WTC11 (cell line): ENCODE results near the gene ADAM22. TPM values are rescaled to one million over a fixed set of nuclear protein-coding genes. Genes with fewer than 3 reads are reported as not detected.

Source experiments
- ATAC-seq: fragments of 200-7000 bp; cut with Tn5 transposase; 2 replicates; pipeline ENCODE4 v1.10.0; 2021; ENCODE audit warnings: mild to moderate bottlenecking, moderate library complexity
- CTCF ChIA-PET: fragments of 300-600 bp; sonication (Branson Sonifier 250); formaldehyde crosslinking; loops from one replicate; lab custom pipeline; 2021; ENCODE audit warnings: antibody characterized with exemption; lab: Charles Lee
- POLR2A ChIA-PET: fragments of 350-600 bp; sonication (Branson Sonifier 250); formaldehyde crosslinking; loops from one replicate; lab custom pipeline; 2021; ENCODE audit warnings: antibody characterized with exemption; lab: Charles Lee
- DNase-seq: peaks from one replicate; pipeline ENCODE4 v3.0.0; 2021; ENCODE audit warnings: low spot score
- H3K27ac Mint-ChIP-seq: 2 replicates; pipeline ENCODE4 v1.8.0; 2021; ENCODE audit warnings: mixed read lengths
- H3K27me3 Mint-ChIP-seq: 2 replicates; pipeline ENCODE4 v1.8.0; 2021; ENCODE audit warnings: low read depth, mild to moderate bottlenecking, moderate library complexity, mixed read lengths
- H3K36me3 Mint-ChIP-seq: 2 replicates; pipeline ENCODE4 v1.8.0; 2021; ENCODE audit warnings: mixed read lengths
- H3K4me1 Mint-ChIP-seq: 2 replicates; pipeline ENCODE4 v1.8.0; 2022; ENCODE audit warnings: mixed read lengths
- H3K4me3 Mint-ChIP-seq: 2 replicates; pipeline ENCODE4 v1.8.0; 2021; ENCODE audit warnings: mild to moderate bottlenecking, moderate library complexity, mixed read lengths
- H3K9me3 Mint-ChIP-seq: 2 replicates; pipeline ENCODE4 v1.8.0; 2021; ENCODE audit warnings: mixed read lengths
- FOXP1 ChIP-seq: sonication (generic); formaldehyde crosslinking; IDR thresholded peaks from 2 replicates; pipeline ENCODE4 v1.8.0; 2022; ENCODE audit warnings: missing genetic modification reagents, mild to moderate bottlenecking, moderate library complexity, borderline replicate concordance
- JAZF1 ChIP-seq: fragments of 250-450 bp; sonication (Bioruptor Pico); IDR thresholded peaks from 2 replicates; pipeline ENCODE4 v1.9.0; 2021; ENCODE audit warnings: moderate library complexity, mild to moderate bottlenecking, inconsistent platforms
- JUN ChIP-seq: sonication (generic); formaldehyde crosslinking; IDR thresholded peaks from 2 replicates; pipeline ENCODE4 v1.8.0; 2023; ENCODE audit warnings: mild to moderate bottlenecking, missing genetic modification reagents
- KAT7 ChIP-seq: sonication (generic); formaldehyde crosslinking; IDR thresholded peaks from 2 replicates; pipeline ENCODE4 v1.8.1; 2023; ENCODE audit warnings: missing genetic modification reagents, mild to moderate bottlenecking, borderline replicate concordance
- MXD4 ChIP-seq: fragments of 250-450 bp; sonication (Bioruptor Pico); IDR thresholded peaks from 2 replicates; pipeline ENCODE4 v1.8.0; 2021; ENCODE audit warnings: mild to moderate bottlenecking, moderate library complexity, borderline replicate concordance
- RELA ChIP-seq: sonication (generic); formaldehyde crosslinking; IDR thresholded peaks from 2 replicates; pipeline ENCODE4 v1.8.1; 2022; ENCODE audit warnings: missing genetic modification reagents, mild to moderate bottlenecking, borderline replicate concordance
- TEAD4 ChIP-seq: sonication (generic); formaldehyde crosslinking; IDR thresholded peaks from 2 replicates; pipeline ENCODE4 v1.8.0; 2022; ENCODE audit warnings: mild to moderate bottlenecking, missing genetic modification reagents
- TP53 ChIP-seq: sonication (generic); formaldehyde crosslinking; IDR thresholded peaks from 2 replicates; pipeline ENCODE4 v1.8.1; 2023; ENCODE audit warnings: mild to moderate bottlenecking, missing genetic modification reagents
- ZNF232 ChIP-seq: sonication (generic); formaldehyde crosslinking; IDR thresholded peaks from 2 replicates; pipeline ENCODE4 v1.8.0; 2022; ENCODE audit warnings: mild to moderate bottlenecking, missing genetic modification reagents
- ZNF396 ChIP-seq: fragments of 250-450 bp; sonication (Bioruptor Pico); IDR thresholded peaks from 2 replicates; pipeline ENCODE4 v1.8.0; 2021; ENCODE audit warnings: mild to moderate bottlenecking, moderate library complexity, borderline replicate concordance
- ZNF423 ChIP-seq: fragments of 250-450 bp; sonication (Bioruptor Pico); IDR thresholded peaks from 2 replicates; pipeline ENCODE4 v2.1.2; 2022; ENCODE audit warnings: mild to moderate bottlenecking, moderate library complexity
- total RNA-seq: library from RNA; stranded (reverse); gene quantifications from 3 replicates; pipeline ENCODE4 v1.2.3, GENCODE V29; 2021
- TF ChIP-seq, protein P1 (sequence below): fragments of 250-450 bp; sonication (Bioruptor Pico); conservative IDR thresholded peaks from 2 replicates; pipeline ENCODE4 v1.9.0; 2021; ENCODE audit warnings: mild to moderate bottlenecking
- TF ChIP-seq, protein P2 (sequence below): fragments of 250-450 bp; sonication (Bioruptor Pico); IDR thresholded peaks from 2 replicates; pipeline ENCODE4 v1.9.0; 2021; ENCODE audit warnings: mild to moderate bottlenecking
- TF ChIP-seq, protein P3 (sequence below): sonication (generic); formaldehyde crosslinking; conservative IDR thresholded peaks from 2 replicates; pipeline ENCODE4 v1.8.1; 2023; ENCODE audit warnings: mild to moderate bottlenecking, low read depth, missing genetic modification reagents, moderate library complexity
- TF ChIP-seq, protein P4 (sequence below): sonication (generic); formaldehyde crosslinking; IDR thresholded peaks from 2 replicates; pipeline ENCODE4 v1.8.1; 2022; ENCODE audit warnings: low read depth, mild to moderate bottlenecking, moderate library complexity, missing genetic modification reagents, borderline replicate concordance
- TF ChIP-seq, protein P5 (sequence below): sonication (generic); formaldehyde crosslinking; IDR thresholded peaks from 2 replicates; pipeline ENCODE4 v1.8.1; 2023; ENCODE audit warnings: mild to moderate bottlenecking, missing genetic modification reagents, moderate library complexity
- TF ChIP-seq, protein P6 (sequence below): fragments of 250-450 bp; sonication (Bioruptor Pico); IDR thresholded peaks from 2 replicates; pipeline ENCODE4 v1.9.0; 2021; ENCODE audit warnings: moderate library complexity, mild to moderate bottlenecking, inconsistent platforms, borderline replicate concordance
- TF ChIP-seq, protein P7 (sequence below): sonication (generic); formaldehyde crosslinking; IDR thresholded peaks from 2 replicates; pipeline ENCODE4 v1.8.0; 2022; ENCODE audit warnings: mild to moderate bottlenecking, missing genetic modification reagents

Gene ADAM22
- total RNA-seq, 1 experiment from 2014 or later: 12.4 TPM

DNA sequence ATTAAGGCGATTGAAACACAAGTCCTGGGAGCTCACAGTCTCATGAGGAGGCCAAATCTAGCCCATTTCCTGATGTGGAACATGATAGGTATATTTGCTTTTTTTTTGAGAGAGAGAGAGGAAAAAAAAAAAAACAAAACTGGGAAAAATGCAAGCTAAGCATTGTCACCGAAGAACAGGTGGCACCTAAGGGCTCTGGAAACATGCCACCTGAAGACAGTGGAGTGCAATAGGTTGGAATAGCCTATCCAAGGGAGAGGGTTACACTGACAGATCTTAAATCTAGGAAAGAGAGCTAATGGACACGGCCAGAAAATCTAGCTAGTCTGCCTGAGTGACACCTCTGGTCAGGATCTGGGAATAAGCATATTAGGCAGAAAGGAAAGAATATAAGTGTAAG lies 175.6 kb downstream of the ADAM22 start:
- no peaks in the 10 kb centered on the region for H3K9me3 Mint-ChIP-seq
- H3K36me3 Mint-ChIP-seq: no peaks in the 10 kb centered on the region
- no peak for ATAC-seq

DNA sequence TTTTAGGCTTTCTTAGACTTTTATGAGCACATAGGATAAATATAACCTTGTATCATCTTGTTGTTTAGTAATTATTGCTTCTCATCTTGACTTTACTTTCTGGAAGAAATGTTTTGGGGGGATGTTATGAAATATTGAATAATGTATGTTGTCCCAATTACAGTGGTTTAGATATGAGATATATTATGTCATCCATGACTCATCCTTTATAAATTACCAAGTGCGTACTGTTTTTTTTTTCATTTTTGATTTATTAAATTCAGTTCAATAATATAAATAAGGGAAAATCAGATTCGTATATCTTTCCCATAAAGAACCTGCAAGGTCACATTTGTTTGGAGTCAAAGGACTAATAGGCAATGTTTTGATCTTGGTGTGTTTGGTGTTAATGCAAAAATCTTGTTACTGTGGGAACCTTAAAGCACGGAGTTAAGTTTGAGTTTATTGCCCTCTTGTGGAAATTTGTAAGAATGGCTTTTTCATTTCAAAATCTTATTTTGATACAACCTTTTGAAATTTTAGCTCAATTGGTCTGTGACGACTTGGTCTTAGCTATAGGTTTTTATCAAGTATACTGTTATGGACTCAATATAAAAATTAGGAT lies 177.2 kb downstream of the ADAM22 start:
- Mint-ChIP-seq H3K9me3 (no peaks in the 10 kb centered on the region), H3K36me3 (no peaks in the 10 kb centered on the region), H3K4me3 (no peak overlapping the region), H3K27ac (no peak overlapping the region), H3K4me1 (peaks cover 25% of the 10 kb centered on the region), H3K27me3 (no peaks in the 10 kb centered on the region)
- DNase-seq (no peak), ATAC-seq (no peak)
- TF ChIP-seq, protein P1, sequence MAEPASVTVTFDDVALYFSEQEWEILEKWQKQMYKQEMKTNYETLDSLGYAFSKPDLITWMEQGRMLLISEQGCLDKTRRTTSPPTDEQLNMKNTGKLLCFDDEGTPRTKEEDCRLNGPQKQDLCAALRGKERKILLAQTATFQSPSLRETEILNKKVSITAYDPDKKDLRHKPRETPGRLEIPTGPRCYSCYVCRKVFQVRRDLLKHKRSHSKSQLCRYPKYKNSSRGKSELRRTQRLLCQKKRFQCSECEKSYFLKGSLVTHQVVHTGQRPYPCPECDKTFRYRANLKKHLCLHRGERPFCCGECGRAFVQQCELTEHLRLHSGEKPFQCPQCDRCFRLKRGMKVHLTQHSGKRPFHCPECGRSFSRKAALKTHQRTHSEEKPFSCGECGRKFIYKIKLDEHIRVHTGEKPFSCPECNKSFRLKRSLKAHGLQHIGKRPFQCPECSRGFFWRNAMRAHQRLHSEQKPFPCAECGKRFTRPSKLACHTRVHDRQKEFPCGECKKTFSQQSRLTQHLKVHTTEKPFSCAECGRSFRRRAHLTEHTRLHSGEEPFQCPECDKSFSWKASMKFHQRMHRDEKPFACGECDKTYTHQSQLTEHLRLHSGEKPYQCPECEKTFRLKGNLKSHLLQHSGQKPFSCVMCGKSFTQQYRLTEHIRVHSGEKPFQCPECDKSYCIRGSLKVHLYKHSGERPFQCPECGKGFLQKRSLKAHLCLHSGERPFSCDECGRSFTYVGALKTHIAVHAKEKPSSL (CRISPR knock-in tag): no peak
- TF ChIP-seq TEAD4: no peak
- TF ChIP-seq, protein P2, sequence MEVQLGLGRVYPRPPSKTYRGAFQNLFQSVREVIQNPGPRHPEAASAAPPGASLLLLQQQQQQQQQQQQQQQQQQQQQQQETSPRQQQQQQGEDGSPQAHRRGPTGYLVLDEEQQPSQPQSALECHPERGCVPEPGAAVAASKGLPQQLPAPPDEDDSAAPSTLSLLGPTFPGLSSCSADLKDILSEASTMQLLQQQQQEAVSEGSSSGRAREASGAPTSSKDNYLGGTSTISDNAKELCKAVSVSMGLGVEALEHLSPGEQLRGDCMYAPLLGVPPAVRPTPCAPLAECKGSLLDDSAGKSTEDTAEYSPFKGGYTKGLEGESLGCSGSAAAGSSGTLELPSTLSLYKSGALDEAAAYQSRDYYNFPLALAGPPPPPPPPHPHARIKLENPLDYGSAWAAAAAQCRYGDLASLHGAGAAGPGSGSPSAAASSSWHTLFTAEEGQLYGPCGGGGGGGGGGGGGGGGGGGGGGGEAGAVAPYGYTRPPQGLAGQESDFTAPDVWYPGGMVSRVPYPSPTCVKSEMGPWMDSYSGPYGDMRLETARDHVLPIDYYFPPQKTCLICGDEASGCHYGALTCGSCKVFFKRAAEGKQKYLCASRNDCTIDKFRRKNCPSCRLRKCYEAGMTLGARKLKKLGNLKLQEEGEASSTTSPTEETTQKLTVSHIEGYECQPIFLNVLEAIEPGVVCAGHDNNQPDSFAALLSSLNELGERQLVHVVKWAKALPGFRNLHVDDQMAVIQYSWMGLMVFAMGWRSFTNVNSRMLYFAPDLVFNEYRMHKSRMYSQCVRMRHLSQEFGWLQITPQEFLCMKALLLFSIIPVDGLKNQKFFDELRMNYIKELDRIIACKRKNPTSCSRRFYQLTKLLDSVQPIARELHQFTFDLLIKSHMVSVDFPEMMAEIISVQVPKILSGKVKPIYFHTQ (CRISPR knock-in tag): no peak
- CTCF ChIA-PET: interaction anchor here (0.6 to 2.3 kb wide), 13 partner anchors 19 to 712 kb away, joined by 3 to 15 read pairs (median 3); partner anchors contain the start of gene ADAM22
- POLR2A ChIA-PET: no interaction called here

More for the DNA sequence above, 175.6 kb downstream of the ADAM22 start:
- H3K4me1 Mint-ChIP-seq: peaks cover 27% of the 10 kb centered on the region
- CTCF ChIA-PET: no interaction called here
- DNase-seq: no peak
- no peak overlapping the region for H3K4me3 Mint-ChIP-seq
- POLR2A ChIA-PET: interaction anchor here (0.7 kb wide), 1 partner anchor 18 kb away, joined by 3 read pairs; no protein-coding TSS in a partner anchor
- no peak for TF ChIP-seq FOXP1 (CRISPR knock-in tag)
- TF ChIP-seq JUN (CRISPR knock-in tag): no peak
- TF ChIP-seq, protein P3, sequence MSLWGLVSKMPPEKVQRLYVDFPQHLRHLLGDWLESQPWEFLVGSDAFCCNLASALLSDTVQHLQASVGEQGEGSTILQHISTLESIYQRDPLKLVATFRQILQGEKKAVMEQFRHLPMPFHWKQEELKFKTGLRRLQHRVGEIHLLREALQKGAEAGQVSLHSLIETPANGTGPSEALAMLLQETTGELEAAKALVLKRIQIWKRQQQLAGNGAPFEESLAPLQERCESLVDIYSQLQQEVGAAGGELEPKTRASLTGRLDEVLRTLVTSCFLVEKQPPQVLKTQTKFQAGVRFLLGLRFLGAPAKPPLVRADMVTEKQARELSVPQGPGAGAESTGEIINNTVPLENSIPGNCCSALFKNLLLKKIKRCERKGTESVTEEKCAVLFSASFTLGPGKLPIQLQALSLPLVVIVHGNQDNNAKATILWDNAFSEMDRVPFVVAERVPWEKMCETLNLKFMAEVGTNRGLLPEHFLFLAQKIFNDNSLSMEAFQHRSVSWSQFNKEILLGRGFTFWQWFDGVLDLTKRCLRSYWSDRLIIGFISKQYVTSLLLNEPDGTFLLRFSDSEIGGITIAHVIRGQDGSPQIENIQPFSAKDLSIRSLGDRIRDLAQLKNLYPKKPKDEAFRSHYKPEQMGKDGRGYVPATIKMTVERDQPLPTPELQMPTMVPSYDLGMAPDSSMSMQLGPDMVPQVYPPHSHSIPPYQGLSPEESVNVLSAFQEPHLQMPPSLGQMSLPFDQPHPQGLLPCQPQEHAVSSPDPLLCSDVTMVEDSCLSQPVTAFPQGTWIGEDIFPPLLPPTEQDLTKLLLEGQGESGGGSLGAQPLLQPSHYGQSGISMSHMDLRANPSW: no peak
- no peak for TF ChIP-seq ZNF423 (CRISPR knock-in tag)
- no peak for TF ChIP-seq JAZF1 (CRISPR knock-in tag)
- no peaks in the 10 kb centered on the region for H3K27me3 Mint-ChIP-seq
- no peak overlapping the region for H3K27ac Mint-ChIP-seq

DNA sequence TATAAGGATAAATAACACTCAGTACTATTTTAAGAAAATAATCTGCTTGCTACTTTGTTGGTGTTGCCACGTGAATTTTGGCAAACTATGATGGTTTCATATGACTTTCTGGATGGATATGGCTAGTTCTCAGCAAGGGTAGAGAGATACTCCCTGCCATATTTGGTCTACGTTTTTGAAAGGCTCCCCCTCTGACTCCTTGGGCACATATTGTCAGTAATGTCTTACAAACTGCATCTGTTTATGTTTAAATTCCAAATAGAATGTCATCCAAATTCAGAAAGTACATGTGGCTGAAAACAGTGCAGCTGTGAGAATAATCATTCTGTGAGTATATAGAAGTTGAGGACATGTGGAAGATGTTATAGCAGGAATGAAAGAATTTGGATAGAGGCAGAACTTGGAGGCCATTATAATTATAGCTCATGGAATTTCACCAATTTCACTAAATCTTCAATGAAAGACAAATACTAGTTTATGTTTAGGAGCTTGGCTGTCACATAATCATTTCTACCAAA lies 178.0 kb downstream of the ADAM22 start:
- Mint-ChIP-seq H3K4me3 (no peak overlapping the region), H3K4me1 (peaks cover 18% of the 10 kb centered on the region), H3K9me3 (no peaks in the 10 kb centered on the region), H3K27ac (no peak overlapping the region), H3K27me3 (no peaks in the 10 kb centered on the region), H3K36me3 (no peaks in the 10 kb centered on the region)
- DNase-seq (no peak), ATAC-seq (no peak)
- ChIA-PET CTCF (interaction anchor here (0.6 to 2.3 kb wide), 13 partner anchors 19 to 713 kb away, joined by 3 to 15 read pairs (median 3); partner anchors contain the start of gene ADAM22), POLR2A (no interaction called here)
- TF ChIP-seq ZNF396 (CRISPR knock-in tag) (no peak), RELA (CRISPR knock-in tag) (no peak), TP53 (CRISPR knock-in tag) (no peak), KAT7 (CRISPR knock-in tag) (no peak), ZNF232 (no peak), MXD4 (CRISPR knock-in tag) (no peak)
- TF ChIP-seq, protein P4, sequence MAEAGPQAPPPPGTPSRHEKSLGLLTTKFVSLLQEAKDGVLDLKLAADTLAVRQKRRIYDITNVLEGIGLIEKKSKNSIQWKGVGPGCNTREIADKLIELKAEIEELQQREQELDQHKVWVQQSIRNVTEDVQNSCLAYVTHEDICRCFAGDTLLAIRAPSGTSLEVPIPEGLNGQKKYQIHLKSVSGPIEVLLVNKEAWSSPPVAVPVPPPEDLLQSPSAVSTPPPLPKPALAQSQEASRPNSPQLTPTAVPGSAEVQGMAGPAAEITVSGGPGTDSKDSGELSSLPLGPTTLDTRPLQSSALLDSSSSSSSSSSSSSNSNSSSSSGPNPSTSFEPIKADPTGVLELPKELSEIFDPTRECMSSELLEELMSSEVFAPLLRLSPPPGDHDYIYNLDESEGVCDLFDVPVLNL: no peak
- TF ChIP-seq, protein P5, sequence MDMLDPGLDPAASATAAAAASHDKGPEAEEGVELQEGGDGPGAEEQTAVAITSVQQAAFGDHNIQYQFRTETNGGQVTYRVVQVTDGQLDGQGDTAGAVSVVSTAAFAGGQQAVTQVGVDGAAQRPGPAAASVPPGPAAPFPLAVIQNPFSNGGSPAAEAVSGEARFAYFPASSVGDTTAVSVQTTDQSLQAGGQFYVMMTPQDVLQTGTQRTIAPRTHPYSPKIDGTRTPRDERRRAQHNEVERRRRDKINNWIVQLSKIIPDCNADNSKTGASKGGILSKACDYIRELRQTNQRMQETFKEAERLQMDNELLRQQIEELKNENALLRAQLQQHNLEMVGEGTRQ: no peak
- TF ChIP-seq, protein P6, sequence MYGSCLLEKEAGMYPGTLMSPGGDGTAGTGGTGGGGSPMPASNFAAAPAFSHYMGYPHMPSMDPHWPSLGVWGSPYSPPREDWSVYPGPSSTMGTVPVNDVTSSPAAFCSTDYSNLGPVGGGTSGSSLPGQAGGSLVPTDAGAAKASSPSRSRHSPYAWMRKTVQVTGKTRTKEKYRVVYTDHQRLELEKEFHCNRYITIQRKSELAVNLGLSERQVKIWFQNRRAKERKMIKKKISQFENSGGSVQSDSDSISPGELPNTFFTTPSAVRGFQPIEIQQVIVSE (CRISPR knock-in tag): no peak
- TF ChIP-seq, protein P7, sequence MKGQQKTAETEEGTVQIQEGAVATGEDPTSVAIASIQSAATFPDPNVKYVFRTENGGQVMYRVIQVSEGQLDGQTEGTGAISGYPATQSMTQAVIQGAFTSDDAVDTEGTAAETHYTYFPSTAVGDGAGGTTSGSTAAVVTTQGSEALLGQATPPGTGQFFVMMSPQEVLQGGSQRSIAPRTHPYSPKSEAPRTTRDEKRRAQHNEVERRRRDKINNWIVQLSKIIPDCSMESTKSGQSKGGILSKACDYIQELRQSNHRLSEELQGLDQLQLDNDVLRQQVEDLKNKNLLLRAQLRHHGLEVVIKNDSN (CRISPR knock-in tag): no peak
